ENCODE data around the gene HGD. TPM values are rescaled to one million over a fixed set of nuclear protein-coding genes. Genes with fewer than 3 reads are reported as not detected.
"Not testable (repeated sequence)": the region's sequence is repeated elsewhere in the genome, so short reads cannot be mapped to it uniquely, and the experiment has no call there.

Gene HGD, protein sequence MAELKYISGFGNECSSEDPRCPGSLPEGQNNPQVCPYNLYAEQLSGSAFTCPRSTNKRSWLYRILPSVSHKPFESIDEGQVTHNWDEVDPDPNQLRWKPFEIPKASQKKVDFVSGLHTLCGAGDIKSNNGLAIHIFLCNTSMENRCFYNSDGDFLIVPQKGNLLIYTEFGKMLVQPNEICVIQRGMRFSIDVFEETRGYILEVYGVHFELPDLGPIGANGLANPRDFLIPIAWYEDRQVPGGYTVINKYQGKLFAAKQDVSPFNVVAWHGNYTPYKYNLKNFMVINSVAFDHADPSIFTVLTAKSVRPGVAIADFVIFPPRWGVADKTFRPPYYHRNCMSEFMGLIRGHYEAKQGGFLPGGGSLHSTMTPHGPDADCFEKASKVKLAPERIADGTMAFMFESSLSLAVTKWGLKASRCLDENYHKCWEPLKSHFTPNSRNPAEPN
- total RNA-seq (2014; rRNA removed; shearing (Covaris generic)): not detected in 2 replicates
- not detected in 2 replicates for polyA plus RNA-seq (2015; cell fraction: cytosol; rRNA removed)
- 0.42 TPM in 1 of 2 replicates, not detected in the other for polyA plus RNA-seq (2015; cell fraction: nucleus; rRNA removed)

GRCh38 chr3:120682095-120682681 is at the start of gene HGD:
Gene HGD (minus strand): TSS chr3:120682239. CDS start chr3:120682111, 128 bp downstream.
- DNase-seq (ENCODE audit: low read depth): no peak

DNA sequence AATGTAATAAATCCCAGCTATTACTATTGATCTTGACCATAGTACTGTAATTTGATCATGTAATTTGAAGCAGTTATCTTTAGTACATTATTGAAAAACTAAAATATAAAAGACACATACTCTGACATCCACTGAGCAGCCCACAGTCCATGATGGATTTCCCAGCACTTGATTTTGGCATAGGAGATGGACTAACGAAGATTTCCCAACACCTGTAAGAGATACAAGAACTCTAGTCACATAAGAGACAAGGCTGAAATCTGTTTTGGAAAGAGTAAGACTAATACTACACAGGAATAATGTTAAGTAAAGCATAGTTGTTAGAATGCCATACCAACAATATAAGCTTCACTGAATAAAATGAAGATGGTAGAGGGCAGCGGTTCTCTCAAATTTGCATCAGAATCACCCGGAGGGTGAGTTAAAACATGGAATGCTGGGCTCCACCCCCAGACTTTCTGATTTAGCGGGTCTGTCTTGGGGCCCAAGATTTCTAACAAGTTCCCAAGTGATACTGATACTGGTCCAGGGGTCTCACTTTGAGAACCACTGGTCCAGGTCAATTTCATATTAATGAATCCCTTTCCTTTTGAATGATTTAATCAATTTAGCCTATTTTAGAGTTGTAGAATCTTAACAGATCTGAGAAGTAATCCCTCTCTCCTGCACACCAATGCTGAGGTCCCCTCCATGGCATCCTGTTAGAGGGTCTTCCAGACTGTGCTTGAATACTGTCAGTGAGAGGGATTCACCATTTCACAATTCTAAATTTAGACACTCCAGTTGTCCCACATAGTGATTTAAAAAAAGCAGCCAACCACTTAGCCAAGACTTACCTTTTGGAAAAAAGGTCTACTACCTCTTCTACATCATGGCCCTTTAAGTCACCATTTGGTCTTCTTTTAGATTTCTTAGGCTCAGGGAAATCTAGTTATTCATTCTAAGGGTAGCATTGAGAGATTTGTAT is 48.8 kb upstream of the HGD start:
- no peak for DNase-seq (ENCODE audit: low read depth)

DNA sequence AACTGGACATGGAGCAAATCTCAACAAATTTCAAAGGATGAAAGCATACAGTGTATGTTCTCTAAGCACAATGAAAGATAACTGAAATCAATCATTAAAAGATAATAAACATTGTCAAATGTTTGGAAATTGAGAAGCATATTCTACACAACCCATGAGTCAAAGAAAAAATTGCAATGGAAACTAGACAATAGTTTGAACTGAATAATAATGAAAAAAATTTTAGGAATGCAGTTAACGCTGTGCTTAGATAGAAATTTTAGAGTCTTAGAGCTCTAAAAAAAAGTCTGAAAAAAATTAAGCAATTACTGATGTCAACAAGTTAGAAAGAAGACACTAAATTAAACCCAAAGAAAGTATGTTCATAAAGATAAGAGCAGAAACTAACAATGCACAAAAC is 44.8 kb upstream of the HGD start:
- no peak for DNase-seq (ENCODE audit: low read depth)

- not testable (repeated sequence) for DNase-seq (ENCODE audit: low read depth)
Observed at GRCh38 chr3:120719167-120719834, 37.3 kb upstream of the HGD start.

DNA sequence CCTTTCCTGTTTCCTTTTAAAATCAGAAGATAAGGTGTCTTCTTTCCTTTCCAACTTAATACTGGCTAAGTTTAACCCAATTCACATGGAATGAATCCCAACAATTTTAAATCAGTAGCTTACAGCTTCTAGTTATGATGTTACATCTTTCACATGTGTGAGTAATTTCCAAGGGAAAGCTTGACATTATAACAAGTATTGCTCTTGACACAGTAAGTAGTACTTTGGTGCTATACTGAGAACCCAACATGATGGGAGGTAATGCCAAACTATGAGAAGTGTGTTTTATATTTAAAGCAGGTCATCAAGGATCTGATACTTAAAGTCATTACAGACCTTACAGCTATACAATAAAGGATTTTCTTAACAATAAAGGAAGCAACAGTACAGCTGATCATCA is 31.2 kb upstream of the HGD start:
- DNase-seq (ENCODE audit: low read depth): no peak

GRCh38 chr3:120710369-120710768 is 28.3 kb upstream of the HGD start:
- no peak for DNase-seq (ENCODE audit: low read depth)

DNA sequence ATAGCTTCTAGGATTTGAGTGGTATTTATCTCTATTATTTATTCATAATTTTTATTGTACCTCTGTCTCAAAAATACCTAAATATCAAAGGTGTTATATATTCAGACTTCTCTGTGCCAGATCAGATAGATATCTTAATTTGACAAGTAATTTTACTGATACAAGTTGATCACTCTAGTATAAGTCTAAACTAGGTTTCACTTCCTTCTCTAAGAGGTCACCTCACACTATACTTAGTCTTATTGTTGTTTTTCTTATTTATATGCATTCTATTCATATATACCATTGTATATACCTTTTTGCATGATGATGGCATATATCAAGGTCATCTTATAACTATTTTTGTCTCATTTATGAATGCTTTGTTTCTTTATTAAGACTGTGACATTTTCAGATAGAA is 26.4 kb upstream of the HGD start:
- DNase-seq (ENCODE audit: low read depth): no peak

DNA sequence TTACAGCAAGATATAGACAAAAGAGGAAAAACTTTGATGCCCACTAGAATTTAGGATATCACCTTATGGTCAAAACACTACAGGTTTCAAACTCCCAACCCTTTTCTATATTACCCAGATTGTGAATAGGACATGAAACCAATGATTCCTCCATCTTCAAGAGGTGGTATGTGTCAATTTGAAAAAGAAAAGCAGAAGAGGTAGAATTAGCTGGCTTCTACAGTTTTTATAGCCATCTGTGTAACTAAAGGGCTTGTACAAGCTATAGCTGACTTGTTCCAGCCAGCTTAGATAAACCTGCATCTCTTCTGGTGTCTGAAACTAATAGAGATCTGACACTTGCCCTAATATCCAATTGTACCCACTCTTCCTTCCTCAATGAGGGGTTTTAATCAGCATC is 24.9 kb upstream of the HGD start:
- DNase-seq (ENCODE audit: low read depth): no peak

DNA sequence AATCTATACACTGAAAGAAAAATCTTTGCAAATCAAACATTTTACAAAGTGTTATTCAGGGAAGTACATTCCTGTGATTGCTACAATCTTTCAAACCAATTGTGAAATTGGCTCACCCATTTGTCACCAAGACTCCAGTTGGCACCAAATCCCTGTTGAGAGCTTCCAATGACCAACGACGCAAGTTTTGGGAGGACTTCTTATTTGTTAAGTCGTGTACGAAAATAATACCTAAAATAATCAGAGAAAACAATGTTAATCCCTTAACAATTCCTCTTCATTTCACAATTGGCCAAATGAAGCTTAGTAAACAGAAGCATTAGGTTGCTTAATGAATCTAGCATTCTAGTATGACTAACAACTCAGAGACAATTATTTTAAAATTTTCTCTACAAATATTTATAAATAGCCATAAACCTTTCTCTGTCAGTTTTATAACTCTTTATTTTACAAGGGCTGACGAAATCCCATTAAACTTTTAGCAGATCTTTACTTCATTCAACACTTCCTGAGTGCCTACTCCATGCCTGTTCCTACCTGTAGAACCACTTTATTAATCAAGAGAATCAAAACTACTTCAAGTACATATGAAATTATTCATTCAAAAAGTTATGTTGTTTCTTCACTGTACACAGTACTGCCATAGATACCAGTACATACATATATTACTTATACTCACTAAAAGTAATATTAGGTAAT is 24.0 kb upstream of the HGD start:
- DNase-seq (ENCODE audit: low read depth): no peak

GRCh38 chr3:120699333-120699732 is 17.3 kb upstream of the HGD start:
- no peak for DNase-seq (ENCODE audit: low read depth)

GRCh38 chr3:120693439-120694171 is 11.6 kb upstream of the HGD start:
- peak; percentile 42 for DNase-seq (ENCODE audit: low read depth)

DNA sequence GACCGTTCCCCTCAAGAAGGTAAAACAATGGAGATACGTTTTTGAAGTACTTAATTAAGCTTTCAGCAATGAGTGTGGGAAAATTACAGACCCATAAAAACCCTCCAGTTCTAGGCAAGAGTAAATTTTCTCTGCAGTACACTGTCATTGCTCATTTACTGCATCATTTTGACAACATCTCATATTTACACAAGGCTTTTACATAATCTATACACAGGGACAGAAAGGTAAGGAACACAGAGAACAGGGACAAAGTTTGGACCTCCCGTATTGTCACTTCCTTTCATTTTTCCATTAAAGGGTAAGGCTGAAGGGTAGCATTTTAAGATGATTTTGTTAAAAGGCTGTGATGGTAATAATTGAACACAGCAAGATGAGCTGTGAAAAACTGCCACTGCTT is 7.4 kb upstream of the HGD start:
- no peak for DNase-seq (ENCODE audit: low read depth)

GRCh38 chr3:120688121-120688520 is 6.1 kb upstream of the HGD start:
- DNase-seq (ENCODE audit: low read depth): no peak

DNA sequence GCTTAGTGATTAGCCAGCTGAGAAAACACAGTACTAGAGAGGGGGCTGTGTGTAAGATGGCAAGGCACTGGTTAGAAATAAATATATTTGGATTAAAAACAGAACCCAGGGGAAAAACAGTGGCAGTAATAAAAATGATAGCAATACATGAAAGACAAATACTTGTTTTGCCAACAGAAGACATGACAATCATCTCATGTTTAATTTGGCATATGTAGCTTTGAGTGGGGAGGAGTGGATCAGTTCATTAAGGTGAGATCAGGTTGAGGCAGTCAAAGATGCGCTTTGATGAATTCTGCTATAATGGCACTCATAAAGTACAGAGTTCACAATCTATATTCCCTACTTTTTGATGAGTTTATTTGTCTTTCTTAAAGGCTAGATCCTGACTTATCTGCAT is 3.4 kb upstream of the HGD start:
- no peak for DNase-seq (ENCODE audit: low read depth)

DNA sequence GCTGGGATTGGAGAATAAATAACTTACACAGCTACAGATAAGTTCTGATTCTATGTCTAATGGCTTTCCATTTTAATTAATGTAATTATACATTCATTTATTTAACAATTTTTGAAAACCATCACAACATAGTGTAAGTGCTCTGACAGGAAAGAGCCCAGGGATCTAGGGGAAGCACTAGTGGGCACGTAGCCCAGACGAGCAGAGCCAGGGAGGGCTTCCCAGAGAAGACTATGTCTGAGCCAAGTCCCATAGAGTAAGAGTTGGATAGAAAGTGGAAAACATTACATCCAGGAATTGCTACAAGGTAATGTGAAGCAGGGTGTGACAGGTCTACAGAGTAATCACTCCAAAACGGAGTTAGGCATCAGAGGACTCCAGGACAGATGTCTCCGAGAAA is 2.9 kb upstream of the HGD start:
- DNase-seq (ENCODE audit: low read depth): no peak

GRCh38 chr3:120683671-120684301 is 1.7 kb upstream of the HGD start:
- no peak for DNase-seq (ENCODE audit: low read depth)

GRCh38 chr3:120683213-120683612 is 1.2 kb upstream of the HGD start:
- DNase-seq (ENCODE audit: low read depth): no peak

- no peak for DNase-seq (ENCODE audit: low read depth)
Observed at GRCh38 chr3:120681506-120682038, 467 bp downstream of the HGD start.

- no peak for DNase-seq (ENCODE audit: low read depth)
Observed at GRCh38 chr3:120681018-120681417, 1.0 kb downstream of the HGD start.

Data from HT1080 (cell line).